Measurements from ENCODE around the gene NKAIN2. TPM values are rescaled to one million over a fixed set of nuclear protein-coding genes. Genes with fewer than 3 reads are reported as not detected.
A peak's percentile ranks its signal among the peaks of the same experiment; 100 is the strongest.
"Not testable (repeated sequence)": the region's sequence is repeated elsewhere in the genome, so short reads cannot be mapped to it uniquely, and the experiment has no call there.

Gene NKAIN2
- total RNA-seq, 1 experiment from 2014 or later, result 0.06 TPM

DNA sequence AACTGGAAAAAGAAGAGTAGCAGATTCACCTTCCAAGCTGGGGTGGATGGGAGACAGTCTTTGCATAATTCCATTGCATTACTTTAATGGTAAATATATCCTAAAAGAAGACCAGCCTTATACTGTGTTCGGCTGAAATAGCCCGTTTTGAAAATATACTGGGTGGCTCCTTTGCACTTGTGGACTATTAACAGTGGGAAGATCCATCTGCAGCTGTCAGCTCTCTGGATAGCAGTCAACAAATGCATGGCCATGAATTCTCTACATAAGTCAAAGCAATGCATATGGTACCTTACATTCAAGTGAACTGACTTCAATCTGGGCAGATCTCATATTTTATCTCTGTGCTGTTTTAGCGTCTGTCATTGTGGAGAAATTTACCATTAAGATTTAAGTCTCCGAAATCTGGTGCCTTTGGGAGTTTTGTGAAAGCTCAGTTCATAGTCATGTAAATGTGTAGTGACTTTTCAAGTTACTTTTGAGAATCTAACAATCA lies 758.0 kb downstream of the NKAIN2 start:
- DNase-seq (ENCODE audit: low read depth), result no peak

DNA sequence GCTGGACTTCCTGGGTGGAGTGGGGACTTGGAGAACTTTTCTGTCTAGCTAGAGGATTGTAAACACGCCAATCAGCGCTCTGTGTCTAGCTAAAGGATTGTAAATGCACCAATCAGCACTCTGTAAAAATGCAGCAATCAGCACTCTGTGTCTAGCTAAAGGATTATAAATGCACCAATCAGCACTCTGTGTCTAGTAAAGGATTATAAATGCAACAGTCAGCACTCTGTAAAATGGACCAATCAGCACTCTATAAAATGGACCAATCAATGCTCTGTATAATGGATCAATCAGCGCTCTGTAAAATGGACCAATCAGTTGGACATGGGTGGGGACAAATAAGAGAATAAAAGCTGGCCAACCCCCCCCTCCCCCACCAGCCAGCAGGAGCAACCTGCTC lies 760.5 kb downstream of the NKAIN2 start:
- not testable (repeated sequence) for DNase-seq (ENCODE audit: low read depth)

DNA sequence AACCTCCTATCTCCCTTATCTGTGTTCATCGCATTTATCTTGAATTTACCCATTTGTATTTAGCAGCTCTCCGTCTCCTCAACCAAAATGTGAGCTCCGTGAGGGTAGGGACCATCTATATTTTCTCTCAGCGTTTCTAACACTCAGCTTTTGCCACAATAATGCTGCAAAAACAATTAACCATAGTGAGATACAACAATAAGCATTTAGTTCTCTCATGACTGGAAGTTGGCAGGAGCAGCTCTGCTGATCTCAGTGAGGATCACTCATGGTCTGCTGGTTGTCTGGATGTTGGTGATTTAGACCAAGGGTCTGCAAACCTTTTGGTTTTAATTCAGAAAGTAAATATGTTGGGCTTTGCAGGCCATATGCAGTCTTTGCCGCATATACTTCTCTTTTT lies 763.7 kb downstream of the NKAIN2 start:
- no peak for DNase-seq (ENCODE audit: low read depth)

DNA sequence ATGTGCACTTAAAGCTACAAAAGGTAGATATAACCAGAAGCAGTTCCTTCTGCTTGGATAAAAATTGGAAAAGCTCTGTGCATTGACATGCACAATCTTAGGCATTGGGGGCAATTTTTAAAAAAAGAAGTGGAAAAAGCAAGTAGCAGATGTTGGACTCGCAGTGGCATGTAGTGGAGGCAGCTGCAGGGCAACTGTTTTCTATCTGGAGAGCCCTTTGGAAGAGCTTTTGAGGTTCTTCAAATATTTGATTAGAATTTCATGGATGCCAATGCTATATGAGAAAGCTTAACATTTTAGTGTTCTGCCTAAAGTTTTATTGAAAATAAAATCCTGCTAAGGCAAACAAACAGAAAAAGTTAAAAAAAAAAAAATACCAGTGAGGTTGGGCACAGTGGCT lies 770.3 kb downstream of the NKAIN2 start:
- no peak for DNase-seq (ENCODE audit: low read depth)

DNA sequence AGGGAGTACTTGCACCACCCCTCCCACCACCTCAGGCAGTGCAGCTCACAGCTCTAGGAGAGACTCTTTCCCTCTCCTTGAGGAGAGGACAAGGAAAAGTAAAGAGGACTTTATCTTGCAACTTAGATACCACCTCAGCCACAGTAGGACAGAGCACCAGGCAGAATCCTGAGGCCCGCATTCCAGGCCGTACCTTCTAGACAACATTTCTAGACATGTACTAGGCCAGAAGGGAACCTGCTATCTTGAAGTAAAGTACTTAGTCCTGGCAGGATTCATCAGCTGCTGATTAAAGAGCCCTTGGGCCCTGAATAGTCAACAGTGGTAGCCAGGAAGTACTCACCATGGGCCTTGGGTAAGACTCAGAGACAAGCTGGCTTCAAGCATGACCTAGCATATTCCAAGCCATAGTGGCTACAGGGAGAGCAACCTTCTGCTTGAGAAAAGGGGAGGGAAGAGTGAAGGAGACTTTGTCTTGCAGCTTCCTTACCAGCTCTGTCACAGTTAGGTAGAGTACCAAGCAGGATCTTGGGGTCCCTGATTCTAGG lies 774.1 kb downstream of the NKAIN2 start:
- no peak for DNase-seq (ENCODE audit: low read depth)

DNA sequence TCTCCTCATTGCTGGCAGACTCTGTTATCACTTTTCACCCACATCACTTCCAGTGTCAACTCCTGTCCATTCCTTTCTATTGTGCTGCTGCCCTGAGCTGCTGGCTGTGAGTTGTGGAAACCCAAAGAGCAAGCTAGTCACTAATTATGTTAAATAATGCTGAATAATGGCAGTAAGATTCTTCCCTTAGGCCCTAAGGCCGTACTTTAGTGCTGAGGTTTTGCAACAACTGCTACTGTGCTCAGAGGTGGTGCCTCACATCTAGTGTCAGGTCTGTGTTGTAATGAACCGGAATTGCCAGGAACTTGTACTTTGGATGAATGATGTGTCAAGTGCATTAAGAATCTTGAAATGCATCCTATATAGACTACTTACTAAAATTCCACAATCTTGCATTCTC lies 786.3 kb downstream of the NKAIN2 start:
- no peak for DNase-seq (ENCODE audit: low read depth)

DNA sequence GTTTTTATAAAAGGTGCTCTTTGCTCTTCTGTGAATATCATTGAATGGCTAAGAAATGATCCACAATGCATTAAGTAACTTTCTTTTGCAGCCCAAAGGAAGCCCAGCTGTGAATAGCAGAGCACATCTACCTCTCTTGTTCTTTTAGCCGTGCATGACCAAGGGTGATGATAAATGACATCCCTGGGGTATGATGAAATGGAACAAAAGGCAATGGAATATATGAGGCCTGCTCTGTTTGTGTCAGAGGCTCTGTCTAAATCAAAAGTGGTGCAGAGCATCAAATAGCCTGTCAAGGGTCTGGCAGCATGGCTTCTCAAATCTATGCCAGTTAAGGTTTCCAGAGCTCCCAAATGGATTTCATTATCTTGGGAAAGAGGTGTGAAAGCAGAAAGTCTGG lies 796.0 kb downstream of the NKAIN2 start:
- no peak for DNase-seq (ENCODE audit: low read depth)

DNA sequence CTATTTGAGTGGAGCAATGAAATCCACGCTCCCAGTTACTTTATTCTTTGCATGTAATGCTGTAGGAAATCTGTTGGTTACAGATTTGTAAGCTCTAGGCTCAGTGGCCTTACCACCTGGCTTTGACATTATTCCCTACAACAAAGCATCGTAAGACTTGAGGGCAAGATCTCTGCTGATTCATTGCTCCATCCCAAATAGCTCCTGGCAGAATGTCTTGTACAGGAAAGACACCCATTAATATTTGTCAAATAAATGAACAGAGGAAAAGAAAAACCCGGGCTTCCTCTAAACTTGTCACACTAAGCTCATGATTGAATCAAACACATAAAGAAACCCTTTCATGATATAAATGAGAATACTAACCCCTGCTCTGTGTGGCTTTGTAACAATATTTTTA lies 801.1 kb downstream of the NKAIN2 start:
- no peak for DNase-seq (ENCODE audit: low read depth)

DNA sequence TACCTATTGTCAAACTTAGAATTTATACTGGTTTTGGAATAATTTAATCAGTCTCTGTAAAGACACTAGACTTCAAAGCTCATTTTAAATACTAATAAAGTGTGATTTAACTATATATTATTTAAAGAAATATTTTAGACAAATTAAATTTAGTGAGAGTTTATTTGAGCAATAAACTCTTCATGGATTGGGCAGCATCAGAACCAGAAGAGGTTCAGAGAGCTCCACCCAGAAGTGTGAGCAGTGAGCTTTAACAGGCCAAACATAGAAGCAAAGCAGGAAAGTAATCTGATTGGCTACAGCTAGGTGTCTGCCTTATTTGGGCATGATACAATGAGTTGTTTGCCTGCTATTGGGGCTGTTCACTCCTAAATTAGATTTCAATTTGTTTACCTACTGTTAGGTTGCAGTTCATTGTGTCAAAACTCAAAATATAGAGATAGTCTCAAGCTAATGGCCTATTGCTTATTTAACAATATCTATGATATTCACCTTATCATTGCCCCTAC lies 803.5 kb downstream of the NKAIN2 start:
- no peak for DNase-seq (ENCODE audit: low read depth)

DNA sequence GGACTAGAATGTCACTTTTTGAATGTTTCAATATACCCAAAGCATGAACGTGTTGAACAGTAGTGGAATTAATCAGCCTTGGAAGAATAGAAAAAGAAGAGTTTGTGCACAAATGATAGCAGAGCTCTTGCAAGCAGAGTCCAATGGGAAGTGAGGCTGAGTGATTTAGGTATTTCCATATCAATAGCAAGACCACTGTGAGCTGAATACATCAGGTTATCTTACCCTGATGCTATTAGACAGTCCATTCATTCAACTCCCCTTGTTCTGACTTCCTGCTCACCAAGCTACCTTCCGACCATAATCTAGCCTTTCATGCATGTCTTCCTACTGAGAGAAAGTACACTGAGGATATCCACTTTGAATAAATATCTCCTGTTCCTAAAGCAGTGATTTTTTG lies 809.4 kb downstream of the NKAIN2 start:
- no peak for DNase-seq (ENCODE audit: low read depth)

DNA sequence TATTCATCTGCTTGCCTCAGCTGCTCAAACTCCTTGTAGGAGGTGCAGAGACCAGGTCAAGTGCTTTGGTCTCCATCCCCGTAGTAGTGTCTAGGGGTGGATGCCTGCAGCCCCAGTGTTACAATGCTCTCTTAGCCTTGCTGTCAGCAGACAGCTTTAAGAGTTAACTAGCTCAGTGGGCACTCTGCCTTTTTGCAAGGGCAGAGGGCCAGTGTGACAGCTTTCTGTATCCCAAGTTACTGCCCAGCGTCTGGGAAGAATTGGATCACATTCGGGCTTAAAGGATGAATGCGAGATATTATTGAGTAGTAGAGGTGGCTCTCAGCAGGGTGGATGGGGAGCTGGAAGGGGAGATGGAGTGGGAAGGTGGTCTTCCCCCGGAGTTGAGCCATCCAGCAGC lies 818.7 kb downstream of the NKAIN2 start:
- no peak for DNase-seq (ENCODE audit: low read depth)

DNA sequence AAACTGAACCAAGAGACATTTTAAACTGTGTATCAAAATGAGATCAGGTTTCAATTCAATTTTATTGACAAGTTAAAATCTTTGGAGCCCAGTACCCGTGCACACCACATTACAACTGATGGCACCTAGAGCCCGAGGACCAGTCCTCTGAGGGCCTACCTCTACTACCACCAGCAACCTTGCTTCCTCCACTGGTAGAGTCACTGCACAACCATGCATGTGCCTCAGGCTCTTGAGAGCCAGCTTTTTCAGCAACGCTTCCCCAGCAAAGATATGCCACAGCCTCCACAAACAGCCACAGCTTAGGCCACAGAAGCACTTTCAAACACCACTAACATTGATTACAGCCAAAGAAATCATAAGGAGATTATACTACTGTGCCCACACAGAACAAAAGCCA lies 830.0 kb downstream of the NKAIN2 start:
- no peak for DNase-seq (ENCODE audit: low read depth)

DNA sequence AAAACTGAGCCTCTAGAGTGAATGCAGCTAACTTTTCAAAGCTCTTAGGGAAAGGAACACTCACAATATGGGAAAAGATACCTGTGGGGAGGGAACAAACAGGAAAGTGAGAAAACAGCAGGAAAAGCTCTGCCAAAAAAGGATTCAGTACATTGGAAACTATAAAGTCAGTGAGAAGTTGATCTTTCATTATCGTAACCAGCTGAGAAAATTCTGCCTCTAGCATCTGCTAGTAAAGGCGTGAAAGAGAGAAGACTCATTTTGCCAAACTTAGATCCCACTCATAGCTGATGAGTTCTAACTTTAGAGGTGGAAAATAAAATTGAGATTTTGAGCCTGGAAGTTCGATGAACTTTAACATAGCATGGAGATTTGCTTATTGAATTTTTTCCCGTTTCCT lies 836.8 kb downstream of the NKAIN2 start:
- DNase-seq (ENCODE audit: low read depth), result no peak

DNA sequence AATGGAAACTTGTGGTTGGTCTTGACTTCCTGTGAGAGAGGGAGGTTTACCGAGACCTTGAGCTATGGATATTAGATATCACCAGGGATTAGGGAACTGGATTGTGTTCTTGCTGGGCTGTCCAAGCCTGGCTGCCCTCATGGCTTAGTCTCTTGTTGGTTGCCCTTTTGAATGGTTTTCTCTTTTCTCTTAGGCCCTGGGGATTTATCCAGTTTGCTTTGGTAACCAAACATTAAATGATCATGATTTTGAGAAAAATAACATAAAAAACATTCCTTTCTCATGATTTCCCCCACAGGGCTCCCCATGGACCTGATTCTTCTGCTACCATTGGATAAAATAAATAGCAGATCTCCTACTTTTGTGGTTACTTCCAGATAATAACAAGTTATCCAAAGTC lies 852.2 kb downstream of the NKAIN2 start:
- peak; percentile 71 for DNase-seq (ENCODE audit: low read depth)

DNA sequence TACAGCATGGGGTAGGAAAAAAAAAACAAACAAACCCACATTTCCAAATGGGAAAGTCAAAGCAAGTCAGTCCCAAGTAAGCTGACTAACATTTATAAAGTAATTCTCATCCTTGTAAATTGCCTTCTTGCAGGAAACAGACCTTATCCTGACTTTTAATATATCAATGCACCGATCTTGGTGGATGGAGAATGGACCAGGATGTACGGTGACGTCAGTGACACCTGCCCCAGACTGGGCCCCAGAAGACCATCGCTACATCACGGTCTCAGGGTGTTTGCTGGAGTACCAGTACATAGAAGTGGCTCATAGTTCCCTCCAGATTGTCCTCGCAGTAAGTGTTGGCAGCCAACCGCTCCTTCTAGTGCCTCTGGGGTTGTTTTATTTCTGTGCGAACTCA lies 854.4 kb downstream of the NKAIN2 start:
- DNase-seq (ENCODE audit: low read depth), result no peak

DNA sequence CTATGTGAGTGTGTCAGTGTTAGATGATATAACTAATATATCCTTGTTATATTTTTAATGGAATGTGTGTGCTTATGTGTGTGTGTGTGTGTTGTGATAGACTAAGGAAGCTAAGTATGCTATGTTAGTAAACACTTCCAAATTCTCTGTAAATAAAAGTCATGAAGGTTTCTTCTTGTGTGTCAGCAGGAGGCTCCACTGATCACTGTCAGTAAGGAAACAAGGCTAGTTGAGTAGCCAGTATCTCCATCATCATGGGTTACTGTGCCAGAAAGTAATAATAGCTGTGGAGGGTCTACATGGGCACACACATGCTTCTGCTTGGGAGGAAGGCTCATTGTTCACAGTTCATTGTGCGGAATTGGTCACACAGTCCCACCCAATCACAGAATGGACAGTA lies 855.8 kb downstream of the NKAIN2 start:
- no peak for DNase-seq (ENCODE audit: low read depth)

DNA sequence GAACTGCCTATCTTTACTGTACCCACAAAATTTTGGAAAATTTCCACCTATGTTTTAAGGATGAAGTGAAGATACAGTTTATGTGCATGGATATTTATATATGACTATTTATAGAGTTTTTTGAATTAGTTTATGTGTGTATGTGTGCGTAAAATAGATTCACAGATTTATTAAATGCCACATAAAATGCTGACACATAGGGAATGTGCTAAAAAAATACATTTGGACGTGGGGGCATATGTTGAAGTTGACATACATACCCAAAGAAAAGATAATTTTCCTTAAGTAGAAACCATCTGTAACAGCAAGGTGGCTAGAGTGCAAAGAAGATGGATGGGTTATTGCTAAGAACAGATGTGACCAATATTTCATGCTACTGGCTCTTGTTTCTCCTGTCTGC lies 856.5 kb downstream of the NKAIN2 start:
- no peak for DNase-seq (ENCODE audit: low read depth)

DNA sequence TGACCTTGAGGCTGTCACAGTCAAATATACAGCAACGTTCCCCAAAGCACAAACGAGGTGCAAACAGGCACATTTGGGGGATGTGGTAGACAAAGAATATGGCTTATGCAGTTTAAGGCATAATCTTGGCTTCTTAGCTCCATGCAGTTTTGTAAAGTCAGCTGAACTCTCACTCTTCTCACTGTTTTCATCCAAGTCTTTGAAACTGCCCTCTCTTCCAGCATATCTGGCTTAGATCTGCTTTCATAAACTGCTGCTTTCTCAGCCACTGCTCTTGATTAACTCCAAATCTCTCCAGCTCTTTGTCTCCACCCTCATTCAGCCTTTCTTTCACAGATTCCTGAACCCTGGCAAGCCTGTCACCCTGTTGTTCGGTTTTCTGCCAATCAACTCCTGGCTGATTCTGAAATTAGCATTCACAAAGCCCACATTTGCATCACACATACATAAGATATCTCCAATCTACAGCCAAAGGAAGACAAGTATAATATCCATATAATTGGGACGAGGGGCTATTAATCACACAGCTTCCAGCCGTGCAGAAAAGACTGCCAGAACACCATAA lies 857.5 kb downstream of the NKAIN2 start:
- no peak for DNase-seq (ENCODE audit: low read depth)

DNA sequence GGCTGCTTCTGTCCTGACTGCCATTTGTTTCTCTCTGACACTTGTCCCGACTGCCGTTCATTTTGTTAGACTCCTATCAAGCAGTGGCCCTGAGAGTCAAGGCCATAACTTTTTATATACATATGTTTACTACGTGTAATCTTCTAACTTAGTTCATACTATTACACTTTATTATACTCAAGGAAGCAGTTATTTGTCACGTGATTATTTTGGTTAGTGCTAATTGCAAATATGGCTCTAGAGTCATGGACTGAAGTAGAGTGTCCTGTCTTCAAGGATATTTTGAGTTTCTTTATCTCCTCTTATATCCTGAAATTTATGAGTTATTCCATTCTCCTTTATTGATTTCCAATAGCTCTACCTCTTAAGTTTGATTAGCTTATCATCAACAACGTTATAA lies 864.4 kb downstream of the NKAIN2 start:
- DNase-seq (ENCODE audit: low read depth), result no peak

DNA sequence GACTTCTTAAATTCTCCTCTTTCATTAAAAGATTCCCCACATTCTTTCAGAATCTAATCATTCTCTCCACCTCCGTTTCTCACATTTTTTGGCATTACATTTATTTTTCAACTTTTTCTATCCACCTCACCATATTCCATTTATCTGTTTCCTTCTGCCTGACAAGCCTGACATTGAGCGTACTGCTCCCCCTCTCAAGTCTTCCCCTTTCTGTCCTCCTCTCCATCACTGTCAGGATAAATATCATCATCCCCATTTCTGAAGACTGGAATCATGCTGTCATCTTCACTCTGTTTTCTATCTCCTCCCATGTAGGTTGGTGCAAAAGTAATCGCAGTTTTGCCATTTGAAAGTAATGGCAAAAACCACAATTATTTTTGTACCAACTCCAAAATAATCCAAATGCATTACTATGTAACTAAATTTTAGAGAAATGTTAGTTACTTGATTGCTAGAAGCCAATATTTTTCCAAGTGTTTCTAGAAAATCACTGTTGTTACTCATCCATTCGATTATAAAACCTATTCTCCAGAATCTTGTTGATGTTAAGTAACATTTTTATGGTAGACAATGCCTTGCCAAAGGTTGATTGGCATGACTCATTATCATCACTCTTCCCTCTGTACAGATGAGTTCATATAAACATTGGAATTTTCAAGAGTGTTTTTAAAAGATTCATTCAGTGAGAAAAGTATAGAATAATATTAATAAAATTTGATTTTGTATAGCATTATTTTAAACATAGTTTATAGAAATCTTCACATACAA lies 866.2 kb downstream of the NKAIN2 start:
- no peak for DNase-seq (ENCODE audit: low read depth)

DNA sequence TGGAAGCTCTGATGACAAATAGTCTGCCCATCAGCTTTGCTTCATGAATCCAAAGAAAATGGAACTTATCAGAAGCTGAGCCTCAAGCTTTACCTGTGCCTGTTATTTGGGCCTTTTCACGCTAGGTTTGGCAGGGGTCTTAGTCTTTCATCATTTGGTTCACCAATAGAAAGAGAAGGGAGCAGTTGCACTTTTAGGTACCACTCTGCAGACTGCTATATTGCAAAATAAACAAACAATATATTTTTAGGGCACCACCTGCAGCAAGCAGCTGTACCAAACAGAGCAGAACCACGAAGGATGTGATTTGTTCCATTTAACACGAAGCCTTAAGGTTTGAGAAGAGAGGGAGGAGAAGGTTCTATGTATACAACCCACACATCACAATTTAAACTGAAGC lies 867.1 kb downstream of the NKAIN2 start:
- DNase-seq (ENCODE audit: low read depth), result no peak

DNA sequence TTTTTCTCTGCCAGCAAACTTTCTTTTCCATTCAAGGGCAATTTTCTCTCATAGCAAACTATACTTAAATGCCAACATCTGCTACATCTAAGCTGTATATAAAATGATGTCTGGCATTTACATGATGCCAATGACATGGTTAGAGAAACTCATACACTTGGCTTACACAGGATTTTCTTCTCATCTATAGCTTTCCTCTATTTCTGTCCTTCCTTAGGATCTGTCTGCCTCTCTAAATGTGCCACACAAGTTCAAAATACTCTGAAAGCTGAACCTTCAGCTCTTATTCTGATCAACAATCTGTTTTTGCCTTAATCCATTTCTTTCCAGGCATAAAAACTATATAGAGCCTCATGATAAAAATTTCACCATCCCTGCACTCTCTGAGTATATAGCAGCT lies 867.7 kb downstream of the NKAIN2 start:
- DNase-seq (ENCODE audit: low read depth), result no peak

DNA sequence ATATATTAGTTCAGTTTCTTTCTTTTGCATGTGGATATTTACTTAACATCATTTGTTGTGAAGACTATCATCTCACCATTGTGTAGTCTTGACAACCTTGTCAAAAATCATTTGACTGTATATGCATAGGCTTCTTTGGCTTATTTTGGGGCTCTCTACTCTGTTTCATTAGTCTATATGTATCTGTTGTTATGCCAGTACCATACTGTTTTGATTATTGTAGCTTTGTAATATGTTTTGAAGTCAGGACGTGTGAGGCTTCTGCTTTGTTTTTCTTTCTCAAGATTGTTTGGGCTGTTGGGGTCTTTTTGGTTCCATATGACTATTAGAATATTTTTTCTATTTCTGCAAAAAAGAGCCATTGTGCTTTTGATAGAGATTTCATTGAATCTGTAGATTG lies 870.4 kb downstream of the NKAIN2 start:
- no peak for DNase-seq (ENCODE audit: low read depth)

Measured in LHCN-M2 (cell line).